H1 (cell line): ENCODE data around the gene OGFR. TPM values are rescaled to one million over a fixed set of nuclear protein-coding genes. Genes with fewer than 3 reads are reported as not detected.

Experiments used
- CTCF ChIA-PET: fragments of 300-600 bp; sonication (Branson Sonifier 250); formaldehyde crosslinking; loops from one replicate; lab custom pipeline; 2021; ENCODE audit not compliant: partially characterized antibody; lab: Charles Lee
- POLR2A ChIA-PET: fragments of 300-600 bp; sonication (Branson Sonifier 250); formaldehyde crosslinking; loops from one replicate; lab custom pipeline; 2021; ENCODE audit warnings: inconsistent platforms; ENCODE audit not compliant: partially characterized antibody; lab: Charles Lee
- DNase-seq, 2 experiments: peaks; one replicate each; pipeline versions ENCODE4 v3.0.0 to v3.0.0-alpha.2; 2010 to 2022; ENCODE audit warnings: low spot score in 2 of 2, low read depth in 1 of 2, mixed read lengths in 1 of 2
- FAIRE-seq: peaks from 2 replicates; lab custom pipeline; 2011; peaks lifted over from hg19 to GRCh38; lab: Jason Lieb, UNC
- H2AFZ ChIP-seq: 2 replicates; pipeline ENCODE4 v1.8.1; 2012; ENCODE audit warnings: low read length, inconsistent platforms
- H2AK5ac ChIP-seq: 2 replicates; pipeline ENCODE4 v1.6.1; 2013; ENCODE audit warnings: low read depth, low read length
- H2BK120ac ChIP-seq: replicated peaks from 2 replicates; pipeline ENCODE3; 2013; ENCODE audit warnings: low read depth, low read length, inconsistent platforms
- H2BK12ac ChIP-seq: 2 replicates; pipeline ENCODE4 v1.6.1; 2013; ENCODE audit warnings: low read depth, low read length
- H2BK15ac ChIP-seq: 2 replicates; pipeline ENCODE4 v1.6.1; 2013; ENCODE audit warnings: low read length
- H2BK20ac ChIP-seq: 2 replicates; pipeline ENCODE4 v1.6.1; 2013; ENCODE audit warnings: low read length
- H2BK5ac ChIP-seq: 2 replicates; pipeline ENCODE4 v1.6.1; 2013; ENCODE audit warnings: low read depth, low read length
- H3K14ac ChIP-seq: 2 replicates; pipeline ENCODE4 v1.6.1; 2013; ENCODE audit warnings: inconsistent platforms; ENCODE audit not compliant: insufficient read length
- H3K18ac ChIP-seq: 2 replicates; pipeline ENCODE4 v1.6.1; 2013; ENCODE audit warnings: low read length; ENCODE audit errors: extremely low read depth
- H3K23ac ChIP-seq: 2 replicates; pipeline ENCODE4 v1.6.1; 2013; ENCODE audit warnings: inconsistent platforms; ENCODE audit not compliant: insufficient read length
- H3K23me2 ChIP-seq: 2 replicates; pipeline ENCODE4 v1.6.1; 2013; ENCODE audit warnings: low read depth, low read length
- H3K27ac ChIP-seq: 2 replicates; pipeline ENCODE4 v1.6.1; 2011; ENCODE audit warnings: low read depth, low read length, inconsistent platforms
- H3K27me3 ChIP-seq, 4 experiments: replicated peaks in 1 of 4; 1 replicate in 1 of 4; 2 replicates in 3 of 4; pipeline versions ENCODE4 v1.6.1 to v1.8.1; 2011 to 2013; ENCODE audit warnings: low read length in 3 of 4, mild to moderate bottlenecking in 3 of 4, inconsistent platforms in 2 of 4, mixed read lengths in 2 of 4, moderate library complexity in 1 of 4; ENCODE audit not compliant: control insufficient read depth in 3 of 4, insufficient read depth in 3 of 4; ENCODE audit errors: extremely low read depth in 1 of 4
- H3K36me3 ChIP-seq, 4 experiments: 2 replicates each; pipeline versions ENCODE4 v1.6.1 to v1.8.1; 2011 to 2013; ENCODE audit warnings: mild to moderate bottlenecking in 4 of 4, low read length in 3 of 4, moderate library complexity in 2 of 4, control low read depth in 1 of 4, inconsistent platforms in 1 of 4; ENCODE audit not compliant: insufficient read depth in 4 of 4, control insufficient read depth in 2 of 4
- H3K4ac ChIP-seq: replicated peaks from 2 replicates; pipeline ENCODE3; 2013; ENCODE audit warnings: low read length, low read depth, mixed read lengths, inconsistent platforms; ENCODE audit not compliant: insufficient read length
- H3K4me1 ChIP-seq, 4 experiments: replicated peaks in 1 of 4; 1 replicate in 1 of 4; 2 replicates in 3 of 4; pipeline versions ENCODE4 v1.6.1 to v1.8.1; 2011 to 2013; ENCODE audit warnings: low read length in 3 of 4, inconsistent platforms in 2 of 4, mixed read lengths in 1 of 4; ENCODE audit not compliant: insufficient read depth in 4 of 4, control insufficient read depth in 3 of 4
- H3K4me2 ChIP-seq, 2 experiments: 2 replicates each; pipeline versions ENCODE4 v1.6.1 to v1.8.1; 2011 to 2013; ENCODE audit warnings: low read depth in 2 of 2, low read length in 2 of 2, control low read depth in 1 of 2, inconsistent platforms in 1 of 2, mild to moderate bottlenecking in 1 of 2; ENCODE audit not compliant: insufficient read depth in 1 of 2
- H3K4me3 ChIP-seq, 4 experiments: fragments of 200-600, 300-600 bp in 1 of 4; sonication (generic), shearing (Covaris generic), sonication (Bioruptor Twin) in 1 of 4; 2 replicates each; pipeline versions ENCODE4 v1.5.1 to v1.8.1; 2011 to 2016; ENCODE audit warnings: low read length in 4 of 4, low read depth in 3 of 4, control low read depth in 2 of 4, inconsistent platforms in 2 of 4, mild to moderate bottlenecking in 2 of 4, mixed read lengths in 1 of 4, moderate library complexity in 1 of 4; ENCODE audit not compliant: insufficient read depth in 2 of 4; ENCODE audit errors: extremely low read depth in 1 of 4
- H3K56ac ChIP-seq: replicated peaks from 2 replicates; pipeline ENCODE3; 2013; ENCODE audit warnings: low read depth, mild to moderate bottlenecking, mixed read lengths, low read length, inconsistent platforms; ENCODE audit not compliant: insufficient read length
- H3K79me1 ChIP-seq: 2 replicates; pipeline ENCODE4 v1.6.1; 2013; ENCODE audit warnings: low read depth, low read length, control low read depth
- H3K79me2 ChIP-seq, 2 experiments: 2 replicates each; pipeline versions ENCODE4 v1.6.1 to v1.8.1; 2012 to 2013; ENCODE audit warnings: low read length in 2 of 2, mild to moderate bottlenecking in 2 of 2, inconsistent platforms in 1 of 2; ENCODE audit not compliant: insufficient read depth in 2 of 2, control insufficient read depth in 1 of 2
- H3K9ac ChIP-seq, 4 experiments: replicated peaks in 1 of 4; 1 replicate in 1 of 4; 2 replicates in 3 of 4; pipeline versions ENCODE4 v1.6.1 to v1.8.1; 2011 to 2013; ENCODE audit warnings: low read depth in 3 of 4, low read length in 3 of 4, control low read depth in 2 of 4, mild to moderate bottlenecking in 2 of 4, moderate library complexity in 2 of 4, inconsistent platforms in 1 of 4; ENCODE audit errors: extremely low read depth in 1 of 4
- H3K9me3 ChIP-seq, 2 experiments: 2 replicates each; pipeline versions ENCODE4 v1.6.1 to v1.8.1; 2012 to 2013; ENCODE audit warnings: mild to moderate bottlenecking in 2 of 2, moderate library complexity in 2 of 2, control low read depth in 1 of 2, inconsistent platforms in 1 of 2, low read depth in 1 of 2, low read length in 1 of 2, mixed read lengths in 1 of 2; ENCODE audit not compliant: insufficient read depth in 2 of 2
- H4K20me1 ChIP-seq, 2 experiments: replicated peaks in 1 of 2; 2 replicates each; pipeline versions ENCODE3 to v1.8.1; 2011 to 2013; ENCODE audit warnings: inconsistent platforms in 2 of 2, low read length in 2 of 2, mild to moderate bottlenecking in 1 of 2; ENCODE audit not compliant: insufficient read depth in 2 of 2, control insufficient read depth in 1 of 2
- H4K5ac ChIP-seq: 2 replicates; pipeline ENCODE4 v1.6.1; 2013; ENCODE audit warnings: low read length, low read depth, mixed read lengths, inconsistent platforms; ENCODE audit not compliant: insufficient read length
- H4K8ac ChIP-seq: 2 replicates; pipeline ENCODE4 v1.8.0; 2013; ENCODE audit warnings: mild to moderate bottlenecking, moderate library complexity, low read length, inconsistent platforms; ENCODE audit not compliant: insufficient read depth; ENCODE audit errors: extremely low read depth
- H4K91ac ChIP-seq: replicated peaks from 2 replicates; pipeline ENCODE3; 2013; ENCODE audit warnings: low read length, mixed read lengths, inconsistent platforms; ENCODE audit not compliant: insufficient read length
- CBX5 ChIP-seq: fragments of 300-800, 300-1000 bp; sonication (generic); IDR thresholded peaks from 2 replicates; pipeline ENCODE4 v1.7.1; 2016; ENCODE audit warnings: antibody characterized with exemption, low read length, low read depth
- CHD1 ChIP-seq: IDR thresholded peaks from 2 replicates; pipeline ENCODE4 v1.6.1; 2012; ENCODE audit warnings: low read depth, low read length, improper control_type of control experiment
- CREB1 ChIP-seq: IDR thresholded peaks from 2 replicates; pipeline ENCODE4 v1.6.1; 2012; ENCODE audit warnings: inconsistent platforms
- GABPA ChIP-seq: IDR thresholded peaks from 2 replicates; pipeline ENCODE4 v1.6.1; 2011; ENCODE audit warnings: mild to moderate bottlenecking, low read length, moderate library complexity, borderline replicate concordance; ENCODE audit not compliant: insufficient read depth
- GTF2F1 ChIP-seq: IDR thresholded peaks from 2 replicates; pipeline ENCODE4 v1.6.1; 2012; ENCODE audit warnings: low read depth, low read length, improper control_type of control experiment, borderline replicate concordance
- HDAC6 ChIP-seq: IDR thresholded peaks from one replicate; pipeline ENCODE4 v1.7.1; 2012; ENCODE audit warnings: low read depth, mild to moderate bottlenecking, inconsistent platforms, low read length, moderate library complexity
- JUN ChIP-seq: IDR thresholded peaks from 2 replicates; pipeline ENCODE4 v1.6.1; 2011; ENCODE audit warnings: low read depth, mild to moderate bottlenecking, improper control_type of control experiment, low read length
- JUND ChIP-seq: IDR thresholded peaks from 2 replicates; pipeline ENCODE4 v1.6.1; 2011; ENCODE audit warnings: mild to moderate bottlenecking, improper control_type of control experiment, low read length
- SP1 ChIP-seq: IDR thresholded peaks from 2 replicates; pipeline ENCODE4 v1.6.1; 2011; ENCODE audit warnings: low read depth, low read length
- SP2 ChIP-seq: IDR thresholded peaks from 2 replicates; pipeline ENCODE4 v1.6.1; 2012; ENCODE audit warnings: mild to moderate bottlenecking, low read length, inconsistent platforms
- TAF1 ChIP-seq: IDR thresholded peaks from 2 replicates; pipeline ENCODE4 v1.6.1; 2011; ENCODE audit warnings: mild to moderate bottlenecking, low read depth, low read length
- TAF7 ChIP-seq: optimal IDR thresholded peaks from 2 replicates; pipeline ENCODE3; 2011; ENCODE audit warnings: low read depth, mild to moderate bottlenecking, inconsistent platforms, low read length, moderate library complexity, borderline replicate concordance
- USF2 ChIP-seq: IDR thresholded peaks from 2 replicates; pipeline ENCODE4 v1.6.1; 2011; ENCODE audit warnings: low read length, improper control_type of control experiment
- ZNF274 ChIP-seq: IDR thresholded peaks from 2 replicates; pipeline ENCODE4 v1.7.0; 2012; ENCODE audit warnings: low read length, borderline replicate concordance; ENCODE audit errors: extremely low read depth
- WGBS, 2 experiments: shearing (Covaris generic) in 1 of 2; methylation state at CpG; one replicate each; pipeline versions ENCODE4 v1.1.6 to v1.1.7; 2013 to 2015; ENCODE audit warnings: low lambda C conversion rate in 2 of 2, mixed read lengths in 2 of 2, inconsistent platforms in 1 of 2, low coverage in 1 of 2, missing lambda C conversion rate in 1 of 2; ENCODE audit not compliant: insufficient replicate concordance in 2 of 2, insufficient coverage in 1 of 2, insufficient read length in 1 of 2; ENCODE audit errors: extremely low coverage in 1 of 2, missing lambda C conversion rate in 1 of 2; 5-methylcytosine and 5-hydroxymethylcytosine counted together
- polyA plus RNA-seq, 7 experiments: library from polyadenylated mRNA; depleted of rRNA in 3 of 7; stranded (reverse) in 5 of 7; unstranded in 2 of 7; fragments of >200 nt in 5 of 7; fragments of 200-250 nt in 2 of 7; gene quantifications; 1 replicate in 5 of 7; 2 replicates in 1 of 7; 4 replicates in 1 of 7; pipeline versions ENCODE4 v1.2.1 to v1.2.3, GENCODE V29; 2011 to 2013; ENCODE audit warnings: missing spikeins in 2 of 7, mixed read lengths in 2 of 7
- total RNA-seq: library from RNA; stranded (reverse); fragmentation: NEBNext Ultra II Directional; extraction: Animal tissue kit (Norgen Biotek cat#: 25700); gene quantifications from 2 replicates; pipeline ENCODE4 v1.2.1, GENCODE V29; 2021

OGFR gene
- total and polyA plus RNA-seq, 2 of the 8 experiments (the other 6 are each of a cell fraction or from before 2014, with no cell fraction given) = 13.9 to 25.1 TPM

- no peak overlapping the region for H3K18ac ChIP-seq
- H3K4ac ChIP-seq = no peak overlapping the region
- H3K9ac ChIP-seq = no peak overlapping the region
- H3K14ac ChIP-seq = no peak overlapping the region
- H2AFZ ChIP-seq = no peak overlapping the region
- H2AK5ac ChIP-seq = no peak overlapping the region
- H3K4me2 ChIP-seq = no peak overlapping the region
- no peaks in the 10 kb centered on the region for H3K79me2 ChIP-seq
- H3K23ac ChIP-seq = no peak overlapping the region
- ChIA-PET CTCF (interaction anchor here (0.6 to 3.4 kb wide), 12 partner anchors 9 to 665 kb away, joined by 3 to 35 read pairs (median 4); partner anchors contain the start of gene NTSR1), POLR2A (interaction anchor here (1.6 kb wide), 1 partner anchor 11 kb away, joined by 4 read pairs; no protein-coding TSS in a partner anchor)
- no peak overlapping the region for H4K5ac ChIP-seq
- H3K27me3 ChIP-seq = no peaks in the 10 kb centered on the region
- no peaks in the 10 kb centered on the region for H3K79me1 ChIP-seq
- DNase-seq (no peak), FAIRE-seq (no peak)
- H3K56ac ChIP-seq = no peak overlapping the region
- no peak overlapping the region for H2BK120ac ChIP-seq
- no peak overlapping the region for H3K4me3 ChIP-seq
- H3K36me3 ChIP-seq = no peaks in the 10 kb centered on the region
- H2BK12ac ChIP-seq = no peak overlapping the region
- WGBS, 2 experiments = 83% methylated on average over 20 of the region's 20 CpGs; no CpG with 5 or more reads in 1 of the 2 experiments
- H3K9me3 ChIP-seq = no peaks in the 10 kb centered on the region
- no peak overlapping the region for H4K8ac ChIP-seq
- no peak overlapping the region for H2BK20ac ChIP-seq
- no peak overlapping the region for H2BK5ac ChIP-seq
- no peak overlapping the region for H3K27ac ChIP-seq
- H3K4me1 ChIP-seq = peaks cover 0 to 13% (median 3%) of the 10 kb centered on the region in 4 experiments; a peak in 4 of 7 replicates
- no peaks in the 10 kb centered on the region for H4K20me1 ChIP-seq
- no peaks in the 10 kb centered on the region for H3K23me2 ChIP-seq
- no peak overlapping the region for H2BK15ac ChIP-seq
- no peak overlapping the region for H4K91ac ChIP-seq
- TF ChIP-seq CBX5 (no peak), TAF7 (no peak), JUND (no peak), USF2 (no peak), SP2 (no peak), SP1 (no peak), GABPA (no peak), GTF2F1 (no peak), ZNF274 (no peak), CHD1 (no peak), HDAC6 (no peak), CREB1 (no peak), TAF1 (no peak), JUN (no peak)
These were observed 24.4 kb upstream of the OGFR start for GRCh38 chr20:62780204-62780603.
